CD4-positive, alpha-beta T cell treated with Interleukin-4 for 1 hour (primary cell): Measurements from ENCODE around the gene TFAP2D.

Source experiments
- DNase-seq, 2 donors: peaks; one replicate each; pipeline ENCODE4 v3.0.0-alpha.2; 2020 to 2022

Gene TFAP2D

GRCh38 chr6:50819904-50820868 lies 106.9 kb downstream of the TFAP2D start:
- DNase-seq = no peak

GRCh38 chr6:50820869-50821264 lies 107.5 kb downstream of the TFAP2D start:
- no peak for DNase-seq

DNA sequence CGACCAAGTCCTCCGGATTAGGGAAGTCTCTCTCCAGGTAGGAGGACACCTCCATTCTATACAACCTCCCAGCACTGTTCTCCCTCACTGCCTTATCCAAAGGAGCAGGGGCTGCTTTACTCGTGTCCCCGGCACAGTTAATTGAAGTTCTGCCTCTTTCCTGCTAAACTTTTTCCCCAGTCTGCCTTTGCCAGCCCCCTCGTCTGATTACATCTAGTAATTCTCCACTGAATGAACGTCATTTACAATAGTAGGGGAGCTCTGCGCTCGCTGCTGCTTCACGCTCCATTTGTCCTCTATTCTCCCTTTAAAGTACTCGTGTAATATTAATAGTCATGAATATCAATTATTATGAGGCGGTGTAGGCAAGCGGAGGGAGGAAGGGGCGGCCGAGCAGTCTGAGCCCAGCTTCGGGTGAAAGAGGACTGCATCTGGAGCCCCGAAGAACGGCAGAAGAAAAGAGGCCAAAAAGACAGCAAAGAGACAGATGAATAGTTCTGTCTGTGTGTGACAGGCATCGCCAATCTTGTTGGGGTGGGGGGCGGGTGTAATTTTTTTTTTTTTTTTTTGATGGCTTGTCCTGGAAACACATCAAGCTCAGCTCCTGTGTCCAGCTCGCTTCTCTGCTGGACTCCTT lies 108.2 kb downstream of the TFAP2D start:
- no peak for DNase-seq

- DNase-seq = no peak
These were observed 108.8 kb downstream of the TFAP2D start for GRCh38 chr6:50822078-50822476.
